ENCODE results near the gene HACD4.

HACD4 gene

GRCh38 chr9:21031091-21031807 is at the start of gene HACD4:
Gene HACD4, minus strand, starts transcription at chr9:21031640. Its CDS starts 50 bp downstream, at chr9:21031590.
- peak; percentile 56 for DNase-seq

GRCh38 chr9:21080793-21081192 is 49.4 kb upstream of the HACD4 start:
- DNase-seq = no peak

DNA sequence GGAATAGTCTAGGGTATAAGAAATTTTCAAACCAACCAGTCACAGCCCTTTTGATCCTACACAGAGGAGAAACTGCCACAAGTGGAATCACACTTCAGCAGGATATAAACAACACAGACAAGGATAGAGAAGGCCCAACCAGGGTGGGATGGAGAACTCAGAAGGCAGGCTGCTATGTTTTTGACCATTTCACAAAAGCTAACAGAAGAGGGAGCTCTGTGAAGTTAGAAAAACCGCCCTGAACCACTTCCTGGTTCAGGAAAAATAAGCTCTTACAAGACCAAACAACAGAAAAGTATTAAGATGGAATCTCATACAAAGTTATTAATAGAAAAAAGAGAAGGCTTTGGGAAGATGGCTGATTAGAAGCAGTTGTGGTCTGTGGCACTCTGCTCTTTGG is 47.3 kb upstream of the HACD4 start:
- no peak for DNase-seq

- no peak for DNase-seq
These were observed 46.3 kb upstream of the HACD4 start, which contains the start of gene IFNB1 for GRCh38 chr9:21077781-21078180. Gene IFNB1, minus strand, starts transcription at chr9:21077942. Its CDS starts 73 bp downstream, at chr9:21077869.

GRCh38 chr9:21075484-21075883 is 44.0 kb upstream of the HACD4 start:
- no peak for DNase-seq

- no peak for DNase-seq
These were observed 39.5 kb upstream of the HACD4 start for GRCh38 chr9:21070906-21071305.

DNA sequence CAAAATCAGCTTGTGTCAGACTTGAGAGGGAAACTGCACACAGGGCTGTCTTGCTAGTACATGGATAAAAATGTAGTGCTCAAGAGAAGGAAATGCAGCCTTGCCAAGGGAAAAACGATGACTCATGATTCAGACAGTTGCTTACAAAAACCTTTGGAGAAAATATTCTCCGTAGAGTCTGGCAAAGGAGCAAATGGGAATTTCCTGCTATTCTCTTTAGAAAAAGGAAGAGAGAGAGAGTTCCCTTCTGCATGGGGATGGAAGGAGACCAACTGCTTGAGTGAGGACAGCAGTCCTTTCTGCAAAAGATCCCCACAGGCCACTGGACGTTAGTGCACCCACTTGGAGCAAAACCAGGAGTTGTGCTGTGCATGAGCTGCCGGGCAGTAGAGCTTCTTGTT is 38.7 kb upstream of the HACD4 start:
- DNase-seq = peak; percentile 55

GRCh38 chr9:21060919-21061561 is 29.6 kb upstream of the HACD4 start:
- DNase-seq = peak; percentile 41

DNA sequence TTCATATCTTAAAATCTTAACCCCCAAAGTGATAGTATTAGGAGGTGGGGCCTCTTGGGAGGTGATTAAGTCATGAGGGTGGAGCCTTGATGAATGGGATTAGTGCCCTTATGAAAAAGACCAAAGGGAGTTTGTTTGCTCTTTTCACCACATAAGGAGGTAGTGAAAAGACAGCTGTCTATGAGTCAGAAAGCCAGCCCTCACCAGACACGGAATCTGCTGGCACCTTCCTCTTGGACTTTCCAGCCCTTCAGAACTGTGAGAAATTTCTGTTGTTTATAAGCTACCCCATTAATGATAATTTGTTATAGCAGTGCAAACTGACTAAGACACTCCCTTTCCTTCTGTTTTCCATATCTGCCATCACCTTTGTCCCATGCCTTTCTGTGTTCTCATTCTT is 25.5 kb upstream of the HACD4 start:
- no peak for DNase-seq

GRCh38 chr9:21053851-21054250 is 22.4 kb upstream of the HACD4 start:
- DNase-seq = no peak

DNA sequence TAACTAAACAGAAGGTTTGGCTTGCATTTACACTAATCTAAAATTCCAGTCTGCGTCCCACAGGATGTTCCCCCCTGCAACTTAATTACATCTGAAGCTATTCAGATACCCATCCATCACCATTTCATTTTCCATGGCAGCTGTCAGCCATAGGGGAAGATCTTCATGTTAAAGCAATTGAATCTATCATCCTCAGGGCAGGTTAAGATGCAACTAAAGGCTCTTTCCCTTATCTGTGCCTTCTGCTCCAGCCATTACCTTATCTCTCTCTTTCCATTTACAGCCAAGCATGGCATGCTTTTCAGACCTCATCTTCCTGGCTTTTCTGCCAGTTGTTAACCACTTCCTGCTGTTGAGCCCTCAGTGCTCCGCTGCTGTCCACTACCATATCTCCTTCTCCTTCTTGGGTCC is 15.8 kb upstream of the HACD4 start:
- DNase-seq = no peak

- DNase-seq = no peak
These were observed 12.4 kb upstream of the HACD4 start for GRCh38 chr9:21043841-21044240.

DNA sequence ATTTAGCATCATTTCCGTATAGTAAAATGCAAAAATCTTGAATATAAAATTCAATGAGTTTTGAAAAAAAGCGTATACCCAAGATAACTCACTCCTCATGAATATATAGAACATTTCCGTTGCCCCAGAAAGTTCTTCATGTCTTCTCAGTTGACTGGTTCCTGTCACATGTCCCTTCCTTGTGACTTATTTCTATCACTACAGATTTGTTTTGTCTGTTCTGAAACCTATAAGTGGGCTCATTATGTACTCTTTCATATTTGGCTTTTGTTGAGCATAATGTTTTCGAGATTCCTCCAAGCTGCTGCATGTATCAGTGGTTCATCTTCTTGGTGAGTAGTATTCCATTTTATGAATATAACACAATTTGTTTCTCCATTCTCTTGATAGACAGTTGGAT is 11.0 kb upstream of the HACD4 start:
- DNase-seq = no peak

DNA sequence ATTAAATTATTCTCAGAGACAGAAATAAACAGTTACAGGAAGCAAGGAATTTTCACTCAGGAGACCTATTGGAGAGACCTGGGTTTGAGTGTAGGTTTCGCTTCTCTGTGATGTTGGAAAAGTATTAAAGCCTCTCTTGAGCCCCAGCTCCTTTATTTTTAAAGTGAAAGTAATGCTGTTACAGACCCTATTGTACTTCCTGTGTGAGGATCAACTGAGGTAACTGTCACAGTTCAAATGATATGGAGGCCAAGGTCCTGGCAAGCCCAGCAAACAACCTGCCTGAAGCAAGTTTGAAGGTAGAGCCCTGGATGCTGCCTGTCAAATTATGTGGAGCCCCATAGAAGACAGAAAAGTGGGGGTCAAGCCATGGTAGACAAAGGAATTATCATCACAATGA is 7.9 kb upstream of the HACD4 start:
- no peak for DNase-seq

- DNase-seq = no peak
These were observed 5.8 kb upstream of the HACD4 start for GRCh38 chr9:21037278-21037677.

- no peak for DNase-seq
These were observed 356 bp upstream of the HACD4 start for GRCh38 chr9:21031808-21032183.

DNA sequence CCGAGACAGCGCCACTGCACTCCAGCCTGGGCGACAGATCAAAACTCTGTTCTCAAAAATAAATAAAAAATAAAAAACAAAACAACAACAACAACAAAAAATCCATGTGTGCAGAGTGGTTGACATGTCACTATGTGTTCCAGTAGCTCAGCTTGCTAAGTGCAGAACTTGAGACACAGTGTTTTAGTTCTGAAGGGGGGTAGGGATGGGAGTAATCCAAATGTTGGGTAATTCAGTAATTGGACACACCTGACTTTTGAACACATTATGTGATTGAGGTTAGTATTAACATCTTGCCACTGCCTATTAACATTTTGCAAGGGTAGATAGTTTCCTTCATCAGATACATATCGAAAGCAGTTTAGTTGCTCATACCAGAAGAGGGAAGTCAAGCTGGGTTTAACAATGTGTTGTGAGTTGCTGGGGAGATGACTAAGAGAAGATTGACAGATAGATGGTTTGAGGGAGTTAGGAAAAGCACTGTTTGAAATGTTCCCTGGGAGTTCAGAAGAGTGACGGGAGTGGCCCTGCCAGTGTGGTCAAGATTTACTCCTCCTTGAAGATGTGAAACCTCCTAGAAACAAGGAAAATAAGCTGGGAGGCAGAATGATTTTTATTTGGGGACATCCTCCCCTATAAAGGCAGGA is 928 bp downstream of the HACD4 start:
- peak; percentile 46 for DNase-seq

DNA sequence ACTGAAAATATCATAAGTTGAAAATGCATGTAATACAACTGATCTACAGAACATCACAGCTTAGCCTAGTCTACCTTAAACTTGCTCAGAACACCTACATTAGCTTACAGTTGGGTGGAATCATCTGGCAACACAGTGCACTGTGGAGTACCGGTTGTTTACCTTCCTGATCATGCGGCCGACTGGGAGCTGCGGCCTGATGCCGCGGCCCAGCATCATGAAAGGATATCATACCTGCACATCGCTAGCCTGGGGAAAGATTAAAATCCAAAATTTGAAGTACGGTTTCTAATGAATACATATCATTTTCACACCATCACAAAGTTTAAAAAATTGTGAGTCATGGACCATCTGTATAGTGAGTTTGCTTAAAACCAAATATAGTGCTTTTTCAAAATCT is 1.8 kb downstream of the HACD4 start:
- DNase-seq = no peak

DNA sequence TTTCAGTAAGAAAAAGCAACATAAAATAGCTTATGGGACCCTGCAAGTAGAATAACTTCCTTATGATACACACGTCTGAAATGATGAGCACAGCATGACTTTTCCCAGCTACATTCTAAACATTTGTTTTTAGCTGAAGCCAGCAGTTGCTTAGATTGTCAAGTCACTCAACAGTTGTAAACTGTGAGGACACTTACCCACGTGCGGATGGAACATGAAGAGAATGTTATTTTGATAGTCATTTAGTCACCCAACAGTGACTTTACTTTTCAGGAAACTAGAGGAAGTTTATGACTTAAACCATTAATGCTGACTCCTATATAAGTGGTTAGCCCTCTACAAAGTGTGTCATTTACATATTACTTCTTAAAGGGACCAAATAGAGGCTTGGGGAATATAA is 3.0 kb downstream of the HACD4 start:
- no peak for DNase-seq

DNA sequence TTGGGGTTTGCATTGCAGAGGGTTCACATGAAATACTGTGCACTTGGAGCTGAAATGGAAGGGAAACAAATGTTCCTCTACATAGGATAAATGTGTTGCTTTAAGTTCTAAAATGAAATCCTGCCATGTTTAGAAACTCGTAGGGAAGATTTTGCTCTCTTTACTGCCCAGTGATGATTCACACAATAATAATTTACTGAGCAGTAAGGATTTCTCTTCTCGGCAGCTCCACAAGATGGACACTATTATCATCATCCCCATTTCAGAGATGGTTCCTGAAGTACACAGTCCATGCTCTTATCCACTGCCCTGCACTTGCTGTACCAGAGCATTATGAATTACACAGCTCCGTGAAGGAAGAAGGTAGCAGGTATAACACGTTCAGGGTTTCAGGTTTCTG is 4.1 kb downstream of the HACD4 start:
- DNase-seq = no peak

DNA sequence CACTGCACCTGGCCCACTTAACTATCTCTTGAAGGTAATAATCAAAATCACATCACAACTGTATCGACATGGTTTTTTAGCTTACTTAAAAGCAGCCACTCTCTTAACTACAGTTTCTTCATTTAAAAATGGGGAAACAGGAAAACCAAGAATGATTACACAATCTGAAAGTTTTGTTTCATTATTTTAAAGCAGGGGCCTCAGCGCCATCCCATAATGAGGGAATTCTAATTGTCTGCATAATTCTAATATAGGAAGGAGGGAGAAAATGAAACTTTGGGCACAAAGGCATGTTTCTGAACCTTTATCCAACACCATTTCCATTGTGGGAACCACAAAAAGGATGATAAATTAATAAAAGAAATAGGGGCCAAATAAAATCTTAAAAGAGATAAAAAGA is 7.6 kb downstream of the HACD4 start:
- no peak for DNase-seq

GRCh38 chr9:21018177-21018576 is 13.3 kb downstream of the HACD4 start:
- DNase-seq = no peak

DNA sequence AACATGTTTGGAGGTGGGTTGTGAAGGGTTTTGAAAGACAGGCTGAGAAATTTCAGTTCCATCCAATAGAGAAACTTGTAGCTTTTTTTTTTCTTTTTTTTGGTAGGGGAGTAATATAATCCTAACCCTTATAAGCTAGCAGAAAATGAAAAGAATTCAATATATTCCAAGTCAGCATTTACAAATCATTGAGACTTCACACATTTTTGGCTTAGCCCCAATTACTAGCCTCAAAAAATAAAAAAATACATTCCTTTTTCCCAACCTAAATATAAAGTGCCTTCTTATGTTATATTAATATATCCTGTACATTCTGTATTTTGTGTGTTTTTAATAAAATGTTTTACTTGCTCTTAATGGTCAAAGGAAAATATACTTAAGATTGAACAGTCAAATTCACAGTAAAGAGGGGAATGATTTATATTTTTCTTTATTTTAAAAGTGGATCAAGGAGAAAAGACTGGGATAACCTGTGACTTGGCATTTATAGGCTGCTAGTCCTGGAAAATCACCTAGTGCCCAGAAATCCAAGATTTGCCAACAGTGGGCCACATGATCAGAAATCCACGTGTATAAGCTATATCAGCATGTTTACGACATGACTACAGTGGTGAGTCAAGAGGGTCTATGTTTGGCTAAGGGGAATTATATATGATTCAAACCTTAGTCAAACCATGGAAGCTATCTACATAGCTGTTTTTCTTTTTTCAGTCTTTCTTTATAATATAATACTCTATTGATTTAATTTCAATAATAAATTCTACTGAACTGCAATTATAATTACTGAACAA is 14.5 kb downstream of the HACD4 start:
- no peak for DNase-seq

Data from eye (tissue), 1 donor.